ENCODE measurements around the gene OSBPL2. TPM values are rescaled to one million over a fixed set of nuclear protein-coding genes. Genes with fewer than 3 reads are reported as not detected.

Gene OSBPL2
- total RNA-seq, 1 donor from 2014 or later, result 55.3 TPM

GRCh38 chr20:62232194-62232593 is 6.1 kb upstream of the OSBPL2 start:
- no peak for TF ChIP-seq CTCF (IDR thresholded peaks at IDR 0.05; ENCODE audit: borderline replicate concordance)
- intact Hi-C loops (cut with micrococcal nuclease), result no loop called here
- peaks cover 44% of the 10 kb centered on the region for H3K4me1 ChIP-seq
- no peaks in the 10 kb centered on the region for H3K9me3 ChIP-seq (replicated peaks)
- H3K27ac ChIP-seq (replicated peaks), result no peak overlapping the region
- no peak overlapping the region for H3K4me3 ChIP-seq
- DNase-seq, result no peak
- peaks cover 31% of the 10 kb centered on the region for H3K27me3 ChIP-seq (ENCODE audit: low read depth)
- no peaks in the 10 kb centered on the region for H3K36me3 ChIP-seq

GRCh38 chr20:62232770-62233645 is 5.3 kb upstream of the OSBPL2 start:
- H3K27me3 ChIP-seq (ENCODE audit: low read depth), result peaks cover 23% of the 10 kb centered on the region
- no peaks in the 10 kb centered on the region for H3K9me3 ChIP-seq (replicated peaks)
- H3K4me1 ChIP-seq, result peaks cover 47% of the 10 kb centered on the region
- no peak for TF ChIP-seq CTCF (IDR thresholded peaks at IDR 0.05; ENCODE audit: borderline replicate concordance)
- peak; percentile 53 for DNase-seq
- H3K36me3 ChIP-seq, result no peaks in the 10 kb centered on the region
- no peak overlapping the region for H3K4me3 ChIP-seq
- H3K27ac ChIP-seq (replicated peaks), result peak overlapping the region; percentile 93
- intact Hi-C loops (cut with micrococcal nuclease), result no loop called here

DNA sequence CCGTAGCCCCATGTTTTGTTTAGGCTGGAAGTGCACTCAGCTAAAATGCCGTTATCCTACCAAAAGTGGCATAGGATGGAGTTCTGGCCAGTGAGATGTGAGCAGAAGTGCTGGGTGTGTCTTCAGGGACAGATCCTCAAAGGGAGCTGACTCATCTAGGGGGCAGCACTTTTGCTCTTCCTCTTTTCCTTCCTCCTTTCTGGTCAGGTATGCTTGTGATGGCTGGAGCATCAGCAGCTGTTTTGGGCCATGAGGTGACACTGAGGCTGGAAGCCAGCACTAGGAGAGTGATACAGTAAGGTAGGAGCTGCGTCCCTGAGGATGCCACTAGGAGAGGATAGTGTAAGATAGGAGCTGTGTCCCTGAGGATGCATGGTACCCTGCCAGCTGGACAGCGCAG is 4.6 kb upstream of the OSBPL2 start:
- Histone ChIP-seq H3K9me3 (replicated peaks) (no peaks in the 10 kb centered on the region), H3K36me3 (no peaks in the 10 kb centered on the region), H3K4me3 (no peak overlapping the region), H3K27me3 (ENCODE audit: low read depth) (peaks cover 16% of the 10 kb centered on the region), H3K4me1 (peaks cover 43% of the 10 kb centered on the region), H3K27ac (replicated peaks) (peak overlapping the region; percentile 93)
- DNase-seq, result no peak
- TF ChIP-seq CTCF (IDR thresholded peaks at IDR 0.05; ENCODE audit: borderline replicate concordance), result no peak
- intact Hi-C loops (cut with micrococcal nuclease), result no loop called here

GRCh38 chr20:62234339-62234738 is 4.0 kb upstream of the OSBPL2 start:
- Histone ChIP-seq H3K27me3 (ENCODE audit: low read depth) (peaks cover 12% of the 10 kb centered on the region), H3K9me3 (replicated peaks) (no peaks in the 10 kb centered on the region), H3K4me1 (peaks cover 50% of the 10 kb centered on the region), H3K4me3 (peak overlapping the region; percentile 82), H3K36me3 (no peaks in the 10 kb centered on the region), H3K27ac (replicated peaks) (peak overlapping the region; percentile 93)
- DNase-seq, result peak; percentile 55
- intact Hi-C loops (cut with micrococcal nuclease), result no loop called here
- TF ChIP-seq CTCF (IDR thresholded peaks at IDR 0.05; ENCODE audit: borderline replicate concordance), result no peak

DNA sequence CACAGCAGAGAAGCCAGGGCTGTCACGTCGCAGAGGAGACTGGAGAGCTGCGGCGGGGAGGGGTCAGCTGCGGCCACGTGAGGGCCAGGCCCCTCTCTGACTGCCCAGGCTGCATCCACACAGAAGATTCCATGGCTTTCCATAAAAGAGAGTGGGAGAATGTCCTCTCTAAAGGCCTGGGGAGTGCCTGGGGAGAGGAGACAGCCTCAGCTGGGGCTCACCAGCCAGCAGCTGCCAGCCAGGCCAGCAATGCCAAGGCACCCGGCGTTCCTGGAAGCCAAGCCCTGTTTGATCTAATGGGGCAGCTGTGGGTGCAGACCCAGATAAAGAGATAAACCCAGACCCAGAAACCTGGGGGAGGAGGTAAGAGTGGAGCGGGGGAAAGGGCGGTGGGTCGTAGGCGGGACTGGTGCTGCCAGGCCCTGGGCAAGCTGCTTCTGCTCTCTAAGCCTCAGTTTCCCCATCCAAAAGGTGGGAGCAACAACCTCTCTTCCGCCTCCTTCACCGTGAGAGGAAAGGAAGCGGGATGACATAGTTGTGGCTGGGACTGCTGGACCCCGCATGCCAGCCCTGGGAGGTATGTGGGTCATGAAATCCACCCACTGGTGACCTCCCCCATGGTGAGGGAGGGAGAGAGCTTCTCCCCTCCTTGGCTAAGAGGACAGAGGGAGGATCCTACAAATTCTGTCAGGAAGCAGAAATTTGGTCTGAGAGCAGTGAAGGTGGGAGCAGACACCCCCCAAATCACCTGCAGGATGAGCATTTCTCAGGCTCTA is 3.1 kb upstream of the OSBPL2 start:
- Histone ChIP-seq H3K27ac (replicated peaks) (peak overlapping the region; percentile 93), H3K9me3 (replicated peaks) (no peaks in the 10 kb centered on the region), H3K4me1 (peaks cover 58% of the 10 kb centered on the region), H3K36me3 (no peaks in the 10 kb centered on the region), H3K4me3 (peak overlapping the region; percentile 82), H3K27me3 (ENCODE audit: low read depth) (peaks cover 12% of the 10 kb centered on the region)
- TF ChIP-seq CTCF (IDR thresholded peaks at IDR 0.05; ENCODE audit: borderline replicate concordance), result no peak
- intact Hi-C loops (cut with micrococcal nuclease), result no loop called here
- DNase-seq, result peak; percentile 39

Measured in left ventricle myocardium inferior (tissue), 1 donor.